ENCODE data around the gene MTFR1L.
A peak's percentile ranks its signal among the peaks of the same experiment; 100 is the strongest.
"Not testable (repeated sequence)": the region's sequence is repeated elsewhere in the genome, so short reads cannot be mapped to it uniquely, and the experiment has no call there.

The MTFR1L gene

DNA sequence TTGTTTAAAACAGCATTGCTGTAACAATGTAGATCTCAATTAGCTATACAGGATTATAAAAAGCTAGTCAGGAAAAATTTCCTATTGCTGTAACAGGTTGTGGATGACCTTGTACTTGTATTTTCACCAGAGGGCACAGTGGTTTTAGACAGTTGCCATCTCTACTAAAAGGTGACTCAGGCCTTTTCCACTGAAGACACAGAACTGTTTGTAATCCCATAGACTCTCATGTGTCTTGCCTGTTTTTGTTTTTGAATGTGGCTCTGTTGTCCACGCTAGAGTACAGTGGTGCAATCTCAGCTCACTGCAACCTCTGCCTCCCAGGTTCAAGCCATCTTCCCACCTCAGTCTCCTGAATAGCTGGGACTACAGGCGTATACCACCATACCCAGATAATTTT lies 5.9 kb downstream of the MTFR1L start:
- DNase-seq (ENCODE audit: low spot score): no peak

DNA sequence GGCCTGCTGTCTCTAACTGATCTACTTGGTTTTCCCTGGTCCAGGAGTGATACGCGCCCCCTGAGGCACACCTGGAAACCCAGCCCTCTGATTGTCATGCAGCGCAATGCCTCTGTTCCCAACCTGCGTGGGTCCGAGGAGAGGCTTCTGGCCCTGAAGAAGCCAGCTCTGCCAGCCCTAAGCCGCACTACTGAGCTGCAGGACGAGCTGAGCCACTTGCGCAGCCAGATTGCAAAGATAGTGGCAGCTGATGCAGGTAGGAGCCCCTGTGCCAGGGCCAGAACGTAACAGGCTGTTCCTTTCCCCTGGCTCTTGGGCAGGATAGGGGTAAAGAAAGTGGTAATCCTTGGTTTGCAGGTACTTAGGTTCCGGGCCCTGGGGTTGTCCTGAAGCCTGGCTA lies 6.8 kb downstream of the MTFR1L start:
- no peak for DNase-seq (ENCODE audit: low spot score)

DNA sequence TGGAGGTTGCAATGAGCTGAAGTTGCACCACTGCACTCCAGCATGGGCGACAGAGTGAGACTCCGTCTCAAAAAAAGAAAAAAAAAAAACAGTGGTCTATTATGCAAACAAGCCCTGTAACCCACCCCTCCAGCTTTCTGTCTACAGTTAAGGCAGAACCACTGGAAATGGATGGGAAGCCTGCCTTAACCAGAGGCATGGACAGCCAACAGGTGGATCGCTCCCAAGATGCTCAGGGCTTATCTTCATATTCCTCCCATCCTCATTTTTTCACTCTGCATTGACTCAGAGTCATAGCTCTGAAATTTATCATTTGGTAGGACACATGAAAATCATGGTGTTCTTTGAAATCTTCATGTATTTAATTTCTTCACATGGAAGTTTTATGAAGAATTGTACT lies 8.7 kb downstream of the MTFR1L start:
- no peak for DNase-seq (ENCODE audit: low spot score)

DNA sequence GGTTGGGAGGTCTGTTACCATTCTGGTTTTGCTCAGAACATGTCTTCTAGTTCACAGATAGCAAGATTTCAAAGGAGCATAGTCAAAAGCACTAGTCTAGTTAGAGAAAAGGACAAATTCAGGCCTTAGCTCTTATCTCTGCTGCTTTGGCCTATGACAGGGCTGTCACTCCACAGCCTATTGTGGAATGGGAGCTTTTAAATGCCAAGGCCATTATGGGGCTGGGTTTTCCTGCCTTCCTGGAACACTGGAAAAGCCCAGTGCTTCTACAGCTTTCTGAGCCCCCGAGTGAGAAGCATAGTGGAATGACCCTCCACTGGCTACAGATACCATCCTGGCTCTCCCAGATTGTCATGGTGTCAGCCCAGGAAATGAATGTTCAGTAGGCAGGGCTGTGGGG lies 9.3 kb downstream of the MTFR1L start:
- DNase-seq (ENCODE audit: low spot score): no peak

DNA sequence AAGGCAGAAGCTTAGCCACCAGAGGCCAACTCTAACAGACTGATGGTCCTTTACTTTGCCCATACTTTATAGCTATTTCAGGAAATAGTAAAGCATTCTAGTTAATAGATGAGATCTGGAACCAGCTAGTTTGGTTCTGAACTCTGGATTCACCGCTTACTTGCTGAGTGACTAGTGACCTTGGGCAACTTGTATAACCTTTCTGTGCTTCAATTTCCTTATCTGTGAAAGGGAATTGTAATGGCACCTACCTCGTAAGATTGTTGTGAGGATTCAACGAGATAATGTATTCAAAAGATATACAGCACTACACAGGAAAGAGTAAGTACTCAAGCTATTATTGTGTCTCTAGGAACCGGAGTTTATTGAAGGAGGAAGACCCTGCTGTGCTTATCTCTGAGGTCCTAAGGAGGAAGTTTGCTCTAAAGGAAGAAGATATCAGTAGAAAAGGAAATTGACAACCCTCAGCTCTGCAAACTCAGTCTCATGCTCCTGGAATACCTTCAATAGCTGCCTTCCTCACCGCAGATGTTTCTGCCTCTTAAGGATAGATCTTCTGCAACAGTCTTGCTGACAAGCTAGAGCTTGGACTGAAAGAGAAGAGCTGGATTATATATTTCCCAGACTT lies 11.9 kb downstream of the MTFR1L start:
- no peak for DNase-seq (ENCODE audit: low spot score)

DNA sequence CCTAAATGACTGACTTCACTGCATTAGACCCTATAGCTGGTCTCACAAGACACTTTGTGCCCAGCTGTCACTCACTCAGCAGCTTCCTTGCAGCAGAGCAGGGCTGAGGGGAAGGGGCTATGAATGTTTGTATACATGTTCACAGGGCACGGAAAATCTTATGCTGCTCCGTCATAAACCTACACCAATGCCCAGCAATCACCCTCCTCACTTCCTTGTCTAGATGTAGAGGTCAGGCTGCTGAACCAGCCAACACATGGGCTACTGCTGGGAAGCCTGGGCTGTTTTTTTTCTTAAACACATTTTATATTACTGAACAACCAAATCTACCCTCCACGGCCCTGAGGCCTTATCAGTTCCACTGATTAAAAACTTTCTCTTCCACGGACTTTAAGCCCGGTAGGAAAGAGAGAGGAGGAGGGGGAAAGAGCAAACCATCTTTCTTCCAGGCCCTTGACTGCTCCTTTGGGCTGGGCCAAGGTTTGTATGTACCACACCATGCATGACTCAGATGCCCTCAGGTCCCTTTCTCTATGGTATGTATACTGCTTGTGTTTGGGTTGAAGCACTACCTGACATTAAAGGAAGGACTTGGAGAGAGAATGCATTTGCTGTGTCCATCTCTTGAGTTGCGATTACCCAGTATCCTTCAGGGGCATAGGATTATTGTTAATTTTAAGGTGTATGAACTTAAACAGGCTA lies 12.7 kb downstream of the MTFR1L start:
- DNase-seq (ENCODE audit: low spot score): no peak

DNA sequence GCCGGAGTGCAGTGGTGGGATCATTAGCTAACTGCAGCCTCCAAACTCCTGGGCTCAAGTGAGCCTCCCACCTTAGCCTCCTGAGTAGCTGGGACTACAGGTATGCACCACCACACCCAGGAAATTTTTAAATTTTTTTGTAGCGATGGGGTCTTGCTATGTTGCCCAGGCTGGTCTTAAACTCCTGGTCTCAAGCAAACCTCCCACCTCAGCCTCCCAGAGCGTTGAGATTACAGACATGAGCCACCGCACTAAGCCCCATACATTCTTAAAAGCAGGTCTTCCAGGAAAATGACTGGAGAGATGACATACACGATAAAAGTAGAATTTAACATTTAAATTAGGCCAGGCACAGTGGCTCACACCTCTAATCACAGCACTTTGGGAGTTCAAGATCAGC lies 13.4 kb downstream of the MTFR1L start:
- DNase-seq (ENCODE audit: low spot score): no peak

DNA sequence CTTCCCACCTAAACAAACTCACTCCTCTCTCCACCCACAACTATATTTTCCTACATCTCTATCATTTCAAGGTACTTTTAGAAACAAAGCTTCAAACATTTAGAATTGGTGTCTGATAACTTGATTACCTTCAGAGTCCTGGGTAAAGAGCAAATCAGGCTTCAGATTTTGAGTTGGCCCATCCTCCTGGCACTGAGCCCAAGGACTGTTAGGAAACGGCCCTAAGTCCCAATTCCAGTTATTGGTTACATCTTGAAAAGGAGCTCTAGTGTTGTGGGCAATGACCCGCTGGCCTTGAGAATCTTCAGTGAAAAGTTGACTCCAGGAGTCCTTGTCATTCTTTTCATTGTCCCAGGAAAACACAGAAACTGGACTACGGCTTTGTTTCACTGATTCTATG lies 15.1 kb downstream of the MTFR1L start:
- DNase-seq (ENCODE audit: low spot score): no peak

DNA sequence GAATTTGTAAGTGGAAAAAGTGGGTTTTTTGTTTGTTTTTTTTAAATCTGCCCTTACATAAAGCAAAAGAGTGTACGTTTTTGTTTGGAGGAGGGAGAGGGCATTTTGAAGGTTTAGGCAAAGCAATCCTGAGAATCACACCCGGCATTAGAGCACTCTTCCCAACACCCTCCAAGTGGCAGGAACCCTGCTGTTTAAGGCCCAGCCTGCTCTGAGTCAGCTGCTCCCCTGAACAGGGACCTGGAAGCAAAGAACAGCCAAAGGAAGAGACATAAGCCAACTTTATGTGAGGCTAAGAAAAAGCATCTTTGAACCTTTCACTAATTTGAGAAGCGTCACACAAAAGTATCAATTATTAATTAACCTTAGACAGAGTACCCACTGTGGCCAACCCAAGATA lies 16.9 kb downstream of the MTFR1L start:
- no peak for DNase-seq (ENCODE audit: low spot score)

DNA sequence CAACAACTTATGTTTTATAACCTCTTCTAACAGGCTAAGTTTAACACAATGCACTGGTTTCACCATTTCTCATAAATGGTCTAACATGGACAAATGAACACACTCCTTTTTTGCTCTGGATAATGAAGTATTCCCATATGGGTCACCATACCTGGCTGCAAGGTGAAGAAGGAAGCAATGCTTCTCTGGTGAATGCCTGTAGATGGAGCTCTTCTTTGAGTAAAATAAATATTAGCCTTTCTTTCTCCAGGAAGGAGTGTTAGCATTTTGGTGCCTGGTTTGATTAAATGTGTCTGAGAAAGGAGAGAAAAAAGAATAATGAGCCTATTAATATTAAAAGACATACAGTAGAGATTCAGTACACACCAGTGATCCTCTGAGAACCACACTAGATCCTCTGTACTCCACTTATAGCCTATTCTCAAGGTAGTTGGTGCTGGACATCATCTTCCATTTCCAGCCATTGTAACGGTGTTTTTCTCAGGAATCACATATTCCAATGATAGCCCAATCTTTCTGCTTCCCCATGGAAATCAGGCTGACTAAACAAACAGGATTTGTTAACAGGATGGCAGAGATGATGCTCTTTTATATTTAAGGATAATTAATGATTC lies 17.6 kb downstream of the MTFR1L start:
- DNase-seq (ENCODE audit: low spot score): no peak

DNA sequence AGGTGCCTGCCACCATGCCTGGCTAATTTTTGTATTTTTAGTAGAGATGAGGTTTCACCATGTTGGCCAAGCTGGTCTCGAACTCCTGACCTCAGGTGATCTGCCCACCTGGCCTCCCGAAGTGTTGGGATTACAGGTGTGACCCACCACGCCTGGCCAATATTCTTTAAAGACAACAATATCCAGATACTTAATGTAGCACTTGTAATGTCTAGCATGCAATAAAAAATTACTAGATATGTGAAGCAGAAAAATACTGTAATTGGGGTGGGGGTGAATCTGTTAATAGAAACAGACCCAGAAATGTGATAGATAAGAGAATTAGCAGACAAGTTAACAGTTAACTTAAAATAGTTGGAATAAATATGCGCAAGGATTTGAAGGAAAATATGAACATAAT lies 20.1 kb downstream of the MTFR1L start:
- DNase-seq (ENCODE audit: low spot score): not testable (repeated sequence)

DNA sequence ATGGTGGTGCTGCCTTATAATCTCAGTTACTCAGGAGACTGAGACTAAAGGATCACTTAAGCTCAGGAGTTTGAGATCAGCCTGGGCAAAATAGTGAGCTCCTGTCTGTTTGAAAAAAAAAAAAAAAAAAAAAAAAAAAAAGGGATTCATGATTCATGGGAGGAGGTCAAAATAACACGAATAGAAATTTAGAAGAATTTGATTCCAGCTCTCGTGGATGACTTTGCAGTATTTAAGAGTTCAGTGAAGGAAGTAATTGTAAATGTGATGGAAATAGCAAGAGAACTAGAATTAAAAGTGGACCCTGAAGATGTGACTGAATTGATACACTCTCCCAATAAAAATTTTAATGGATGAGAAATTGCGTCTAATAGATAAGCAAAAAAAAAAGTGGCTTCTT lies 23.7 kb downstream of the MTFR1L start:
- DNase-seq (ENCODE audit: low spot score): no peak

DNA sequence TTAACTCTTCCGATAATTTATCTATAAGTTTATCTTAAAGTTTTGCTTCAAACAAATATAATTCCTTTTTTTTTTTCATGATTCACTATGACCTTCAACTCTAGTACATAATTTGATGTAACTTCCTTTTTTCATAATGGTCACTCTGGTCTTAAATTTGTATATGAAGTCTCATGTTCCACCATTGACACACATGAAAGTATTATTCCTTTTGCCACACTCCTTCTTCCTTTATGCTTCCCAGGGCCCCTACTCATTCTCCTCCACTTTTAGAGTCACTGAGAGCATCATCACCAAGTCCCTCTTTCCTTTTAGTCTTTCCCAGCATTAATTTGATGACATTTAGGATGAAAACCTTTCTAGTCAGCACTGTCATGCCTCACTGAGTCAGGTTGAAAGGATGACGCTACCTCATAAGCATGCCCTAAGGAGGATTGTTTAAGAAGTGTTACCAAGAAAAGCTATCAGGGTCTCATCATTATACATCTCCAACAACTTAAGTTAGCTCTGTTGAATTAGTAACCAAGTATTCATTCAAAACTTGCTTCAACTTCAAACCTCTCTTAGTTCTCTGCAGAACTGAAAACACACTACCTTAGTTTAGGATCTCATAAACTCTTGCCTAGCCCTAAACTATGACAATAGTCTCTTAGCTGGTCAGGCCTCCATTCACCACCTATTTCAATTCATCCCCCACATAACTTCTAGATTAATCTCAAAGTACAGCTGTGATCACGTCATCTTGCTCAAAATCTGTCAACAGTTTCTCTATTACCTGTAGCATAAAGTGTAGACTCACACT lies 25.0 kb downstream of the MTFR1L start:
- DNase-seq (ENCODE audit: low spot score): no peak

DNA sequence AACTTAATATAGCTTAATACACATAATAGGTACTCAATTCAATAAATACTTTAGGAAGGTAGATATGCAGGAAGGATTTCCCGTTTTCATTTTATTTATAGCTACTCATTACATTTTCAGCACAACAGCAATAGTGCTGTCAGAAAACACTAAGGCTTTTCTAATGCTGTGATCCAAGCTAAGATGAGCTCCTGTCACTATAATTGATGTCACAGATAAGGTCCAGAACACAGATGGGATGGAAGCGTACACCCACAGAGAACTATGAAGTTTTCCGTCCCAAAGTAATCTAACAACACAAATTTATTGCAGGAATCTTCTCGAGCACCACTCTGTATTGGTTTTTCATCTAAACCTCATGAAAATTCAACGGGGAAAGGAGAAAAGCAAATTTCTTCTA lies 25.9 kb downstream of the MTFR1L start:
- no peak for DNase-seq (ENCODE audit: low spot score)

DNA sequence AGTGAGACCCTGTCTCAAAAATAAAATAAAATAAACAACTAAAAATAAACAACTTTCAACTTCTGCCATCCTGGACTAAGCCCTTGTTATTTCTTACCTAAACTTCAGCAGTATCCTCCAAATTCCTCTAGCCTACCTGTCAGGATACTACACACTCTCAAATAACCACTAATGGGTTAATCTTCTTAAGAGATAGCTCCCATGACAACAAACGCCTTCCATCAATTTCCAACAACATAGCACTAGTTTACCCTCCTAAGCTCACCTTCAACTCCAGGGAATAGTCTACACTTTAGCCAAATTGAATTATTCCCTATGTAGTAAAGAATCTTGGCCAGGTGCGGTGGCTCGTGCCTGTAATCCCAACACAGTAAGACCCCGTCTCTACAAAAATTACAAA lies 28.2 kb downstream of the MTFR1L start:
- no peak for DNase-seq (ENCODE audit: low spot score)

DNA sequence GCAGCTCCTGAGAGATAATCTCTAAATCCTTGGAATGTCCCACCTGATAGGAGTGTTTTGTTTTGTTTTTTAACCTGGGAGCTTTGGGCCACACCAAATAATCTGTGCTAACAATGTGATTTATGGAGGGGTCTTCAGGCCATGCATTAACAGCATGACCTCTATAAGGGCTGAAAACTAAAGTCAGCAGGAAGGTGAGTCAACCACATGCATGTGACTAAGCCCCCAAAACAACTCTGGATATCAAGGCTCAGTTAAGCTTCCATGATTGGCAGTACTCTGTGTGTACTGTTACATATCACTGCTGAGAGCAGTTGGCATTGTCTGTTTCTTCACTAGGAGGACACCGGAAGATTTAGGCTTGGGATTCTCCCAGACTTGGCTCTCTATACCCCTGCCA lies 28.8 kb downstream of the MTFR1L start:
- no peak for DNase-seq (ENCODE audit: low spot score)

DNA sequence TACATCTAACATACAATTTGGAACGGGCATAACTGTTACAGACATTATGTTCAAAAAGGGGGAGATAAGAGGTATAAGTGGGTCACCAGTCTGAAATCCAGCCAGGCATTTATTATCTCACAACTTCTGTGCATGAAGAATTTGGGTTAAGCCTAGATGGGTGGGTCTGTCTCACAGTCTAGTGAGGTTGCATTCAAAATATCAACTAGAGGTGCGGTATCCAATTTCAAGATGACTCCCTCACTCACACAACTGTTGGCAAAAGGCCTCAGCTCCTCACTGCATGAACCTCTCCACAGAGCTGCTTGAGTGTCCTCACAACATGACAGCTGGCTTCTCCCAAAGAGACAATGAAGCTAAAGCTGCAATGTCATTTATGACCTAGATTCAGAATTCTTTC lies 34.8 kb downstream of the MTFR1L start:
- DNase-seq (ENCODE audit: low spot score): no peak

DNA sequence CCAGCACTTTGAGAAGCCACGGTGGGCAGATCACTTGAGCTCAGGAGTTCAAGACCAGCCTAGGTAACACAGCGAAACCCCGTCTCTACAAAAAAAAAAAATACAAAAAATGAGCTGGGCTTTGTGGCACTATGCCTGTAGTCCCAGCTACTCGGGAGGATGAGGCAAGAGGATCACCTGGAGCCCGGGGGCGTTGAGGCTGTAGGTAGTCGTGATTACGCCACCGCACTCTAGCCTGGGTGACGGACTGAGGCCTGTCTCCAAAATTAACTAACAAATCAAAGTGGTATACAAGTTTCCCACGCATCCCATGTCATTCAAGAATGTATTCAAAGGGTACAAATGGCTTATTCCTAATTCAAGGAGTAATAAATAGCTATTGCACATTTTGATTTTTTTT lies 37.1 kb downstream of the MTFR1L start:
- DNase-seq (ENCODE audit: low spot score): no peak

DNA sequence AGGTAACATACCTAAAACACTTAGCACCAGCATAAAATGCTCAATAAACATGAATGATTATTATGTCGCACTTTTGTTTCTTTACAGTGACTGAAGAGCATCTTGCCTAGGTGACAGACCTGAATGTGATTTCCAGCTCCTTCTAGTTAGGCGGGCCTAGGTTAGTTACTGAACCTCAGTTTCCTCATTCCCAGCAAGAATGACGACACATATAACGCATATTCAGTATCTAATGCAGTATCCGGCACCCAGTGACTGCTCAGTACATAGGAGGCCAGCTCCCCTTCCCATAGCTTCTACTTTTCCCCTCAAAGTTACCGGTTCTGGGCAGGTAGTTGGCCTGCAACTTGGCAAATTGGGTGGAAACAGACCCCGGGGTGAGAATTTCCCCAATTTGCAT lies 38.7 kb downstream of the MTFR1L start:
- no peak for DNase-seq (ENCODE audit: low spot score)

DNA sequence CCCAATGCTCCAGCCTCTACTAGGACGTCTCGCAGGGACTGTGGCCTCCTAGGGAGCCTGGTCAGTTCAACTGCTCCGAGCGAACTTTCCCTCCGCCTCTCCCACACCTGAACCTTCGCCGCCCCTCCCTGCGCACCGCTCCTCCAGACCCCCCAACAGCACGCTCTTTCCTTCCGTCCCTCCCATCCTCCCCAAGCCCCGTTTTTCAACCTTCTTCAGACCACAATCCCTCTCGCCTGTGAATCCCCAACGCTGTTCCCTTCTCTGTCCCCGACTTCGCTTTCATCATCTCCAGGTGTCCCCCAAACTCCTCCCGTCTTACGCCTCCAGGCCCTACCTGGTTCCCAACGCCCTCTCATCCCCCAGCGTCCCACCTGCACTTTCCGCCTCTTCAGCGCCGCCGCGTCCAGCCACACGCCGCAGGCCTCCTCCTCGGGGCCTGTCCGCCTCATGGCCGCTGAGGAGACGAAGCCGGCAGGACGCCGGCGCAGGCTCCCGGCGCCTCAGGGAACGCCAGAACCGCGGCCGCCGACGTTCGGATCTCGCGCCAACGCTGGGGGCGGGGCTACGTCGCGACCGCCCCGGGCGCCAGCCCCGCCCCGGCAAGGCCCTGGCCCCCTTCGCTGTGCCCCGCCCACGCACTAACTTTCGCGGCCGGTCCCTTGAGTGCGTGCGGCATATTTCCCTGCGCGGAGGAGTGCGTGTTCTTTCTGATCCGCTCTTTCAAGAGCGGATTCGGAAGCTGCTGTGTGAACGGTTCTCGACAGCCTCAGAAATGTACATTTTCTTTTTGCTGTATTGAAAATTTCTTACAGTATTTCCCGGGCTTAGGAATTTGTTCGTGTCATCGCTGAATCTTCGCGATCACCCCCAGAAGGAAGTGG lies 39.4 kb downstream of the MTFR1L start, which contains the start of gene AUNIP:
AUNIP (minus strand) TSS at position 552 of the 884 bp plus-strand sequence; CDS start at position 452, 100 bp downstream.
- DNase-seq (ENCODE audit: low spot score): peak; percentile 87

Measured in ecto neural progenitor cell (in vitro differentiated cells).